Stimulated activated CD4-positive, alpha-beta T cell treated with anti-CD3 and anti-CD28 coated beads, Interleukin-2, amount 100 ng/mL, for 48 hours (primary cell): Measurements from ENCODE around the gene AGFG1.
"Not testable (repeated sequence)": the region's sequence is repeated elsewhere in the genome, so short reads cannot be mapped to it uniquely, and the experiment has no call there.

Source experiments
- DNase-seq, 2 donors: peaks; one replicate each; pipeline ENCODE4 v3.0.0-alpha.2; 2020

AGFG1 gene

GRCh38 chr2:227500301-227500630 is 28.3 kb downstream of the AGFG1 start:
- DNase-seq: no peak

GRCh38 chr2:227503433-227504406 is 31.8 kb downstream of the AGFG1 start:
- DNase-seq: no peak

GRCh38 chr2:227504700-227505099 is 32.7 kb downstream of the AGFG1 start:
- DNase-seq: no peak

- no peak for DNase-seq
Measured at GRCh38 chr2:227506456-227506855, 34.5 kb downstream of the AGFG1 start.

- DNase-seq: no peak
Measured at GRCh38 chr2:227507963-227508362, 36.0 kb downstream of the AGFG1 start.

GRCh38 chr2:227509076-227509475 is 37.1 kb downstream of the AGFG1 start:
- DNase-seq: no peak

GRCh38 chr2:227509824-227510619 is 38.1 kb downstream of the AGFG1 start:
- no peak for DNase-seq

- no peak for DNase-seq
Measured at GRCh38 chr2:227510620-227510958, 38.6 kb downstream of the AGFG1 start.

GRCh38 chr2:227511239-227511930 is 39.4 kb downstream of the AGFG1 start:
- DNase-seq: no peak

- no peak for DNase-seq
Measured at GRCh38 chr2:227511955-227512354, 40.0 kb downstream of the AGFG1 start.

GRCh38 chr2:227513113-227513512 is 41.2 kb downstream of the AGFG1 start:
- no peak for DNase-seq

GRCh38 chr2:227515742-227516141 is 43.8 kb downstream of the AGFG1 start:
- no peak for DNase-seq

- no peak for DNase-seq
Measured at GRCh38 chr2:227517724-227518123, 45.8 kb downstream of the AGFG1 start.

GRCh38 chr2:227518278-227518865 is 46.4 kb downstream of the AGFG1 start:
- not testable (repeated sequence) for DNase-seq

GRCh38 chr2:227521178-227521577 is 49.2 kb downstream of the AGFG1 start:
- not testable (repeated sequence) for DNase-seq

- DNase-seq: no peak
Measured at GRCh38 chr2:227524665-227525064, 52.7 kb downstream of the AGFG1 start.

GRCh38 chr2:227527351-227527750 is 55.4 kb downstream of the AGFG1 start:
- no peak for DNase-seq

- DNase-seq: no peak
Measured at GRCh38 chr2:227528803-227529202, 56.8 kb downstream of the AGFG1 start.

GRCh38 chr2:227529871-227530270 is 57.9 kb downstream of the AGFG1 start:
- no peak for DNase-seq

GRCh38 chr2:227534714-227535113 is 62.8 kb downstream of the AGFG1 start:
- DNase-seq: no peak

- no peak for DNase-seq
Measured at GRCh38 chr2:227536445-227536844, 64.5 kb downstream of the AGFG1 start.

- DNase-seq: no peak
Measured at GRCh38 chr2:227539465-227539956, 67.6 kb downstream of the AGFG1 start.

GRCh38 chr2:227540352-227540751 is 68.4 kb downstream of the AGFG1 start:
- not testable (repeated sequence) for DNase-seq
